Uterus (tissue), 4 donors: Measurements from ENCODE around the gene GIT2. TPM values are rescaled to one million over a fixed set of nuclear protein-coding genes. Genes with fewer than 3 reads are reported as not detected.
A peak's percentile ranks its signal among the peaks of the same experiment; 100 is the strongest.

ENCODE experiments used
- DNase-seq, 2 donors: peaks; one replicate each; pipeline ENCODE4 v3.0.0-alpha.2; 2019 to 2020
- H3K27ac ChIP-seq, 2 donors: fragments of 200-600 bp; sonication (generic); 1 replicate in 1 of 2; 2 replicates in 1 of 2; pipeline ENCODE4 v1.5.1; 2016 to 2018
- H3K27me3 ChIP-seq, 2 donors: fragments of 200-600 bp; sonication (generic); one replicate each; pipeline ENCODE4 v1.5.1; 2018 to 2019; ENCODE audit warnings: control low read depth in 1 of 2
- H3K36me3 ChIP-seq, 2 donors: fragments of 200-600 bp; sonication (generic); one replicate each; pipeline ENCODE4 v1.5.1; 2019; ENCODE audit warnings: control low read depth in 1 of 2
- H3K4me1 ChIP-seq, 2 donors: fragments of 200-600 bp; sonication (generic); one replicate each; pipeline ENCODE4 v1.5.1; 2018 to 2019; ENCODE audit warnings: control low read depth in 1 of 2
- H3K4me3 ChIP-seq, 2 donors: fragments of 200-600 bp; sonication (generic); 1 replicate in 1 of 2; 2 replicates in 1 of 2; pipeline ENCODE4 v1.5.1; 2018 to 2019; ENCODE audit warnings: mild to moderate bottlenecking in 1 of 2
- H3K9me3 ChIP-seq, 2 donors: fragments of 200-600 bp; sonication (generic); one replicate each; pipeline ENCODE4 v1.5.1; 2019; ENCODE audit warnings: control low read depth in 1 of 2
- CTCF ChIP-seq, 4 experiments: fragments of 200-600 bp in 2 of 4; fragments of 450-650 bp in 2 of 4; sonication (generic) in 2 of 4; IDR thresholded peaks; one replicate each; pipeline ENCODE4 v1.5.1; 2016 to 2019; ENCODE audit warnings: antibody characterized with exemption in 4 of 4, mild to moderate bottlenecking in 2 of 4, moderate library complexity in 1 of 4
- POLR2A ChIP-seq, 2 donors: fragments of 450-650 bp; IDR thresholded peaks; one replicate each; pipeline ENCODE4 v1.6.1; 2016; ENCODE audit warnings: antibody characterized with exemption in 2 of 2, mild to moderate bottlenecking in 1 of 2, moderate library complexity in 1 of 2
- intact Hi-C: fragments of 100-400 bp; cut with DNase I; formaldehyde crosslinking; loops from one replicate; pipeline ENCODE4 v1.15.1; 2023; ENCODE audit warnings: low total_unique reads
- total RNA-seq, 4 donors: library from RNA; depleted of rRNA in 3 of 4; stranded (reverse); fragments of >200 nt in 3 of 4; gene quantifications; one replicate each; pipeline versions ENCODE4 v1.1.0 to v1.2.4, GENCODE V29; 2014 to 2023
- donor health status: DM: yes; HTN: yes; CAD: no.

GIT2 gene
- total RNA-seq, 4 donors from 2014 or later, result 30.3 to 55.7 (median 47.0) TPM

- peak overlapping the region; percentile 47 to 69 for H3K27ac ChIP-seq
- no peaks in the 10 kb centered on the region for H3K36me3 ChIP-seq
- no peak overlapping the region for H3K4me3 ChIP-seq
- H3K27me3 ChIP-seq, result no peaks in the 10 kb centered on the region
- intact Hi-C loops, result no loop called here
- no peaks in the 10 kb centered on the region for H3K9me3 ChIP-seq
- DNase-seq, result peak; percentile 27 to 34
- no peak for TF ChIP-seq CTCF (IDR thresholded peaks at IDR 0.05)
- no peak for TF ChIP-seq POLR2A (IDR thresholded peaks at IDR 0.05)
- peaks cover 0 to 14% of the 10 kb centered on the region in 2 donors for H3K4me1 ChIP-seq
Measured at GRCh38 chr12:109951751-109952150, 44.4 kb downstream of the GIT2 start.

GRCh38 chr12:109951136-109951535, 45.0 kb downstream of the GIT2 start:
- no peaks in the 10 kb centered on the region for H3K36me3 ChIP-seq
- TF ChIP-seq POLR2A (IDR thresholded peaks at IDR 0.05), result no peak
- TF ChIP-seq CTCF (IDR thresholded peaks at IDR 0.05), result no peak
- no peaks in the 10 kb centered on the region for H3K9me3 ChIP-seq
- no peak for DNase-seq
- intact Hi-C loops, result no loop called here
- H3K27ac ChIP-seq, result peak overlapping the region; percentile 47 to 69
- no peak overlapping the region for H3K4me3 ChIP-seq
- no peaks in the 10 kb centered on the region for H3K27me3 ChIP-seq
- peaks cover 0 to 14% of the 10 kb centered on the region in 2 donors for H3K4me1 ChIP-seq

GRCh38 chr12:109950625-109951024, 45.5 kb downstream of the GIT2 start:
- Histone ChIP-seq H3K27ac (peak overlapping the region; percentile 47 to 69), H3K27me3 (no peaks in the 10 kb centered on the region), H3K9me3 (no peaks in the 10 kb centered on the region), H3K36me3 (no peaks in the 10 kb centered on the region), H3K4me1 (peaks cover 0 to 14% of the 10 kb centered on the region in 2 donors), H3K4me3 (no peak overlapping the region)
- TF ChIP-seq POLR2A (IDR thresholded peaks at IDR 0.05) (no peak), CTCF (IDR thresholded peaks at IDR 0.05) (no peak)
- no peak for DNase-seq
- intact Hi-C loops, result no loop called here

- DNase-seq, result no peak
- H3K27me3 ChIP-seq, result no peaks in the 10 kb centered on the region
- no peaks in the 10 kb centered on the region for H3K9me3 ChIP-seq
- H3K4me1 ChIP-seq, result peaks cover 0 to 14% of the 10 kb centered on the region in 2 donors
- H3K27ac ChIP-seq, result peak overlapping the region; percentile 35 to 69
- no peak overlapping the region for H3K4me3 ChIP-seq
- H3K36me3 ChIP-seq, result no peaks in the 10 kb centered on the region
- intact Hi-C loops, result no loop called here
- TF ChIP-seq POLR2A (IDR thresholded peaks at IDR 0.05) (no peak), CTCF (IDR thresholded peaks at IDR 0.05) (no peak)
Measured at GRCh38 chr12:109949089-109949488, 47.1 kb downstream of the GIT2 start.

- no peak for DNase-seq
- Histone ChIP-seq H3K27ac (peak overlapping the region; percentile 11 to 69), H3K9me3 (no peaks in the 10 kb centered on the region), H3K36me3 (no peaks in the 10 kb centered on the region), H3K4me3 (no peak overlapping the region), H3K4me1 (peaks cover 0 to 14% of the 10 kb centered on the region in 2 donors), H3K27me3 (no peaks in the 10 kb centered on the region)
- intact Hi-C loops, result no loop called here
- no peak for TF ChIP-seq POLR2A (IDR thresholded peaks at IDR 0.05)
Measured at GRCh38 chr12:109948368-109948767, 47.8 kb downstream of the GIT2 start.

GRCh38 chr12:109947521-109947920, 48.6 kb downstream of the GIT2 start:
- H3K27me3 ChIP-seq, result no peaks in the 10 kb centered on the region
- H3K9me3 ChIP-seq, result no peaks in the 10 kb centered on the region
- H3K27ac ChIP-seq, result peak overlapping the region; percentile 48 to 69
- no peak overlapping the region for H3K4me3 ChIP-seq
- peaks cover 0 to 14% of the 10 kb centered on the region in 2 donors for H3K4me1 ChIP-seq
- intact Hi-C loops, result no loop called here
- TF ChIP-seq CTCF (IDR thresholded peaks at IDR 0.05), result no peak
- no peak for TF ChIP-seq POLR2A (IDR thresholded peaks at IDR 0.05)
- DNase-seq, result no peak
- H3K36me3 ChIP-seq, result no peaks in the 10 kb centered on the region
